Stimulated activated CD4-positive, alpha-beta T cell treated with anti-CD3 and anti-CD28 coated beads, Interleukin-2, amount 100 ng/mL, for 48 hours (primary cell): ENCODE data around the gene ECE1.
"Not testable (repeated sequence)": the region's sequence is repeated elsewhere in the genome, so short reads cannot be mapped to it uniquely, and the experiment has no call there.

ENCODE experiments used
- DNase-seq, 2 donors: peaks; one replicate each; pipeline ENCODE4 v3.0.0-alpha.2; 2020

ECE1 gene

GRCh38 chr1:21216835-21217811, 73.1 kb downstream of the ECE1 start:
- DNase-seq, result peak; percentile 68 to 77

GRCh38 chr1:21212126-21212525, 78.1 kb downstream of the ECE1 start:
- no peak for DNase-seq

- not testable (repeated sequence) for DNase-seq
These were observed 82.0 kb downstream of the ECE1 start for GRCh38 chr1:21208137-21208700.

- DNase-seq, result no peak
These were observed 84.1 kb downstream of the ECE1 start for GRCh38 chr1:21206117-21206516.

- no peak for DNase-seq
These were observed 84.8 kb downstream of the ECE1 start for GRCh38 chr1:21205416-21205815.

- no peak for DNase-seq
These were observed 88.6 kb downstream of the ECE1 start for GRCh38 chr1:21201650-21202049.

- not testable (repeated sequence) for DNase-seq
These were observed 89.0 kb downstream of the ECE1 start for GRCh38 chr1:21201238-21201637.

- no peak for DNase-seq
These were observed 89.5 kb downstream of the ECE1 start for GRCh38 chr1:21200767-21201166.

- DNase-seq, result no peak
These were observed 91.3 kb downstream of the ECE1 start for GRCh38 chr1:21198929-21199328.

- DNase-seq, result no peak
These were observed 97.4 kb downstream of the ECE1 start for GRCh38 chr1:21192871-21193270.

GRCh38 chr1:21192284-21192683, 98.0 kb downstream of the ECE1 start:
- no peak for DNase-seq

GRCh38 chr1:21190771-21191170, 99.5 kb downstream of the ECE1 start:
- not testable (repeated sequence) for DNase-seq

GRCh38 chr1:21189906-21190500, 100.3 kb downstream of the ECE1 start:
- no peak for DNase-seq

GRCh38 chr1:21189421-21189820, 100.8 kb downstream of the ECE1 start:
- DNase-seq, result no peak

GRCh38 chr1:21188235-21188634, 102.0 kb downstream of the ECE1 start:
- no peak for DNase-seq

- DNase-seq, result no peak
These were observed 105.0 kb downstream of the ECE1 start for GRCh38 chr1:21185221-21185731.

- no peak for DNase-seq
These were observed 106.0 kb downstream of the ECE1 start for GRCh38 chr1:21184276-21184675.

GRCh38 chr1:21182181-21182731, 108.0 kb downstream of the ECE1 start:
- no peak for DNase-seq

- DNase-seq, result not testable (repeated sequence)
These were observed 112.0 kb downstream of the ECE1 start for GRCh38 chr1:21178271-21178670.

GRCh38 chr1:21176586-21177555, 113.4 kb downstream of the ECE1 start, which contains the start of gene EIF4G3:
EIF4G3 (minus strand) TSS chr1:21176897; CDS start chr1:21002742, 174,155 bp downstream.
- peak; percentile 100 for DNase-seq

- peak; percentile 18 to 36 for DNase-seq
These were observed 114.3 kb downstream of the ECE1 start for GRCh38 chr1:21175670-21176581.
